Glutamatergic neuron (in vitro differentiated cells): ENCODE results near the gene FHIT. TPM values are rescaled to one million over a fixed set of nuclear protein-coding genes. Genes with fewer than 3 reads are reported as not detected.

Experiments
- DNase-seq: peaks from one replicate; pipeline ENCODE4 v3.0.0; 2022
- H3K27ac Mint-ChIP-seq: one replicate; pipeline ENCODE4 v1.8.0; 2020; ENCODE audit warnings: mild to moderate bottlenecking, mixed read lengths, inconsistent platforms; ENCODE audit not compliant: unreplicated experiment
- H3K27me3 Mint-ChIP-seq: one replicate; pipeline ENCODE4 v1.8.0; 2020; ENCODE audit warnings: mild to moderate bottlenecking, moderate library complexity, mixed read lengths, inconsistent platforms; ENCODE audit not compliant: unreplicated experiment
- H3K36me3 Mint-ChIP-seq: one replicate; pipeline ENCODE4 v1.8.0; 2020; ENCODE audit warnings: mild to moderate bottlenecking, mixed read lengths, inconsistent platforms; ENCODE audit not compliant: unreplicated experiment
- H3K4me1 Mint-ChIP-seq: one replicate; pipeline ENCODE4 v1.8.0; 2020; ENCODE audit warnings: mild to moderate bottlenecking, low read depth, mixed read lengths, inconsistent platforms; ENCODE audit not compliant: unreplicated experiment
- H3K4me3 Mint-ChIP-seq: one replicate; pipeline ENCODE4 v1.8.0; 2020; ENCODE audit warnings: mild to moderate bottlenecking, mixed read lengths, inconsistent platforms; ENCODE audit not compliant: unreplicated experiment
- H3K9me3 Mint-ChIP-seq: one replicate; pipeline ENCODE4 v1.8.0; 2020; ENCODE audit warnings: mild to moderate bottlenecking, moderate library complexity, mixed read lengths, inconsistent platforms; ENCODE audit not compliant: unreplicated experiment
- total RNA-seq: library from RNA; stranded (reverse); fragmentation: NEBNext Ultra II Directional; extraction: Animal tissue kit (Norgen Biotek cat#: 25700); gene quantifications from one replicate; pipeline ENCODE4 v1.2.1, GENCODE V29; 2021; ENCODE audit not compliant: unreplicated experiment
- TF ChIP-seq, protein P1 (sequence below): fragments of 200-600 bp; sonication (generic); IDR thresholded peaks from one replicate; pipeline ENCODE4 v1.5.0; 2021; ENCODE audit not compliant: partially characterized antibody, unreplicated experiment

FHIT gene
- total RNA-seq, 1 donor from 2014 or later: 15.2 TPM

GRCh38 chr3:60867200-60867599, 384.1 kb downstream of the FHIT start:
- TF ChIP-seq, protein P1, sequence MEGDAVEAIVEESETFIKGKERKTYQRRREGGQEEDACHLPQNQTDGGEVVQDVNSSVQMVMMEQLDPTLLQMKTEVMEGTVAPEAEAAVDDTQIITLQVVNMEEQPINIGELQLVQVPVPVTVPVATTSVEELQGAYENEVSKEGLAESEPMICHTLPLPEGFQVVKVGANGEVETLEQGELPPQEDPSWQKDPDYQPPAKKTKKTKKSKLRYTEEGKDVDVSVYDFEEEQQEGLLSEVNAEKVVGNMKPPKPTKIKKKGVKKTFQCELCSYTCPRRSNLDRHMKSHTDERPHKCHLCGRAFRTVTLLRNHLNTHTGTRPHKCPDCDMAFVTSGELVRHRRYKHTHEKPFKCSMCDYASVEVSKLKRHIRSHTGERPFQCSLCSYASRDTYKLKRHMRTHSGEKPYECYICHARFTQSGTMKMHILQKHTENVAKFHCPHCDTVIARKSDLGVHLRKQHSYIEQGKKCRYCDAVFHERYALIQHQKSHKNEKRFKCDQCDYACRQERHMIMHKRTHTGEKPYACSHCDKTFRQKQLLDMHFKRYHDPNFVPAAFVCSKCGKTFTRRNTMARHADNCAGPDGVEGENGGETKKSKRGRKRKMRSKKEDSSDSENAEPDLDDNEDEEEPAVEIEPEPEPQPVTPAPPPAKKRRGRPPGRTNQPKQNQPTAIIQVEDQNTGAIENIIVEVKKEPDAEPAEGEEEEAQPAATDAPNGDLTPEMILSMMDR: no peak
- no peaks in the 10 kb centered on the region for H3K9me3 Mint-ChIP-seq
- no peaks in the 10 kb centered on the region for H3K27me3 Mint-ChIP-seq
- no peaks in the 10 kb centered on the region for H3K36me3 Mint-ChIP-seq
- no peaks in the 10 kb centered on the region for H3K4me1 Mint-ChIP-seq
- no peak overlapping the region for H3K27ac Mint-ChIP-seq
- H3K4me3 Mint-ChIP-seq: no peak overlapping the region
- no peak for DNase-seq

GRCh38 chr3:60856257-60857046, 394.8 kb downstream of the FHIT start:
- TF ChIP-seq, protein P1: no peak
- no peaks in the 10 kb centered on the region for H3K36me3 Mint-ChIP-seq

DNA sequence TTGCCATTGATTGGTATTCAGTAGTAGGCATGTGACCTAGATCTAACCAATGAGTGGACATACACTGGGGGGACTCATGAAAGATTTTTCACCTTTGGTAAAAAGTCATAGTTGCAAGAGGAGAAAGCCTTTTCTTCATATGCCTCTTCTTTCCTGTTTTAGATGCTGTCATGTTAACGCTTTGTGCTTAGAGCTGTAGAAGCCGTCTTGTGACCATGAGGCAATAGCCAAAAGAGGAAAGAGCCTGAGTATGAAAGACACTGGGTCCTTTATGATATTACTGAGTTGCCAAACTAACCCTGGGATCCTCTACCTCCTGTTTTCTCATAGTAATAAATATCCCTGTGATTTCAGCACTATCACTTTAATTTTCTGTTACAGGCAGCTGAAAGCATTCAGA, 396.0 kb downstream of the FHIT start:
- Mint-ChIP-seq H3K36me3 (no peaks in the 10 kb centered on the region), H3K4me1 (no peaks in the 10 kb centered on the region), H3K9me3 (no peaks in the 10 kb centered on the region), H3K4me3 (no peak overlapping the region), H3K27ac (no peak overlapping the region), H3K27me3 (no peaks in the 10 kb centered on the region)
- no peak for DNase-seq
- TF ChIP-seq, protein P1: no peak

More at GRCh38 chr3:60856257-60857046, 394.8 kb downstream of the FHIT start:
- no peak for DNase-seq
- Mint-ChIP-seq H3K4me1 (no peaks in the 10 kb centered on the region), H3K27me3 (no peaks in the 10 kb centered on the region), H3K9me3 (no peaks in the 10 kb centered on the region), H3K4me3 (no peak overlapping the region), H3K27ac (no peak overlapping the region)

GRCh38 chr3:60854791-60855190, 396.5 kb downstream of the FHIT start:
- H3K9me3 Mint-ChIP-seq: no peaks in the 10 kb centered on the region
- H3K4me1 Mint-ChIP-seq: no peaks in the 10 kb centered on the region
- H3K36me3 Mint-ChIP-seq: no peaks in the 10 kb centered on the region
- no peak overlapping the region for H3K4me3 Mint-ChIP-seq
- TF ChIP-seq, protein P1: no peak
- DNase-seq: no peak
- H3K27ac Mint-ChIP-seq: no peak overlapping the region
- H3K27me3 Mint-ChIP-seq: no peaks in the 10 kb centered on the region

DNA sequence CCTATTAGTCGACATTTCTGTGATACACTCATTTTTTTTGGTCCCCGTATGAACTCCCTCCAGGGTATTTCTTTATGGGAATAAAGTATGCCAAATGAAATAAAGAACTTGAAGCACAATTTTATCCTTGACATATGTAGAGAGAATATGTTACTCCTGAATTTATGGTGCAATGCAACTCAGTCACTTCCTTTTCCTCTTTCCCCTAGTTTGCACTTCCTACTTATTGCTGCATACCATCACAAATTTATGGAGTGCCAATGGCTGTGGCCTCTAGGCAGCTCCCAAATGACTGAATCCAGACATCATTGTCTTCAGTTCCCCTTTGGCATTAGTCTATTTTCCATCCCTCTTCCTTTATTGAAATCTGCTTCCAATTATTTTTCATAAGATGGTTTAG, 403.5 kb downstream of the FHIT start:
- Mint-ChIP-seq H3K27ac (no peak overlapping the region), H3K36me3 (no peaks in the 10 kb centered on the region), H3K27me3 (no peaks in the 10 kb centered on the region), H3K9me3 (no peaks in the 10 kb centered on the region), H3K4me1 (no peaks in the 10 kb centered on the region), H3K4me3 (no peak overlapping the region)
- TF ChIP-seq, protein P1: no peak
- DNase-seq: no peak
